Thyroid gland (tissue), 4 donors: ENCODE measurements around the gene DYNLT3. TPM values are rescaled to one million over a fixed set of nuclear protein-coding genes. Genes with fewer than 3 reads are reported as not detected.

Experiments used
- DNase-seq, 2 donors: peaks; one replicate each; pipeline ENCODE4 v3.0.0-alpha.2; 2019
- H3K27ac ChIP-seq, 3 donors: fragments of 200-600 bp; sonication (generic); 1 replicate in 2 of 3; 2 replicates in 1 of 3; pipeline ENCODE4 v1.5.1; 2016 to 2019; ENCODE audit warnings: mild to moderate bottlenecking in 1 of 3, moderate library complexity in 1 of 3
- H3K27me3 ChIP-seq: fragments of 200-600 bp; sonication (generic); one replicate; pipeline ENCODE4 v1.5.1; 2019
- H3K36me3 ChIP-seq, 2 donors: fragments of 200-600 bp; sonication (generic); one replicate each; pipeline ENCODE4 v1.5.1; 2016 to 2019
- H3K4me1 ChIP-seq, 2 donors: fragments of 200-600 bp; sonication (generic); one replicate each; pipeline ENCODE4 v1.5.1; 2017 to 2019
- H3K4me3 ChIP-seq, 3 donors: fragments of 200-600 bp; sonication (generic); replicated peaks in 1 of 3; 1 replicate in 2 of 3; 2 replicates in 1 of 3; pipeline ENCODE4 v1.5.1; 2016; ENCODE audit warnings: mild to moderate bottlenecking in 1 of 3
- H3K9me3 ChIP-seq: fragments of 200-600 bp; sonication (generic); one replicate; pipeline ENCODE4 v1.5.1; 2017
- POLR2A ChIP-seq, 2 donors: fragments of 450-650 bp; IDR thresholded peaks; one replicate each; pipeline ENCODE4 v1.6.1; 2017; ENCODE audit warnings: antibody characterized with exemption in 2 of 2, mild to moderate bottlenecking in 2 of 2, moderate library complexity in 1 of 2
- WGBS, 2 donors: methylation state at CpG; one replicate each; pipeline ENCODE4 v1.1.5; 2017; 5-methylcytosine and 5-hydroxymethylcytosine counted together
- intact Hi-C: fragments of 100-400 bp; cut with DNase I; formaldehyde crosslinking; loops from one replicate; pipeline ENCODE4 v1.15.1; 2023
- small RNA-seq: library from RNA; depleted of rRNA; stranded (forward); fragments of <200 nt; gene quantifications from one replicate; pipeline ENCODE3, GENCODE V24; 2016
- total RNA-seq, 4 donors: library from RNA; depleted of rRNA; stranded (reverse); fragments of >200 nt; gene quantifications; one replicate each; pipeline ENCODE4 v1.2.3, GENCODE V29; 2016
- TF ChIP-seq, protein P1 (sequence below), 6 experiments: fragments of 200-600 bp in 3 of 6; fragments of 450-650 bp in 3 of 6; sonication (generic) in 3 of 6; IDR thresholded peaks; one replicate each; pipeline ENCODE4 v1.5.1; 2016 to 2019; ENCODE audit warnings: antibody characterized with exemption in 6 of 6, mild to moderate bottlenecking in 2 of 6, inconsistent platforms in 1 of 6, moderate library complexity in 1 of 6

DYNLT3 gene
- total RNA-seq, 4 donors from 2014 or later, result 23.7 to 42.7 (median 32.5) TPM

DNA sequence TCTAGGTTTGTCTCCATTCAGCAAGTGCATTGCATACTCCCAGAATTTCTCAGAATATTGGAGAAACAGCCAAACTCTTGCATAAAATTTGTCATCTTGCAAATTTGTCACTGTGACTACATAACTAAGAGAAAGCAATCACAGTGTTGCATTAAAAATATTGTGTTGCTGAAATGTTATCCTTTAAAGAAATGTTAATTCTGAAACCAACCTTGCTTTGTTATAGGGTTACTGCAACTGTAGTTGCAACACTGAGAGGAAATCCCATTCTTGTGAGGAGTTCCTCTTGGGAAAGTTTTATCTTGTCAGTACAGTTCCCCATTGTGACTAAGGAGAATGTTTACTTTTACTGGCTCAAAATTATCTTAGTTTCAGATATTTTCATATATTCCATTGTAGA, 46.7 kb downstream of the DYNLT3 start:
- no peaks in the 10 kb centered on the region for H3K9me3 ChIP-seq
- no peak for DNase-seq
- TF ChIP-seq, protein P1, sequence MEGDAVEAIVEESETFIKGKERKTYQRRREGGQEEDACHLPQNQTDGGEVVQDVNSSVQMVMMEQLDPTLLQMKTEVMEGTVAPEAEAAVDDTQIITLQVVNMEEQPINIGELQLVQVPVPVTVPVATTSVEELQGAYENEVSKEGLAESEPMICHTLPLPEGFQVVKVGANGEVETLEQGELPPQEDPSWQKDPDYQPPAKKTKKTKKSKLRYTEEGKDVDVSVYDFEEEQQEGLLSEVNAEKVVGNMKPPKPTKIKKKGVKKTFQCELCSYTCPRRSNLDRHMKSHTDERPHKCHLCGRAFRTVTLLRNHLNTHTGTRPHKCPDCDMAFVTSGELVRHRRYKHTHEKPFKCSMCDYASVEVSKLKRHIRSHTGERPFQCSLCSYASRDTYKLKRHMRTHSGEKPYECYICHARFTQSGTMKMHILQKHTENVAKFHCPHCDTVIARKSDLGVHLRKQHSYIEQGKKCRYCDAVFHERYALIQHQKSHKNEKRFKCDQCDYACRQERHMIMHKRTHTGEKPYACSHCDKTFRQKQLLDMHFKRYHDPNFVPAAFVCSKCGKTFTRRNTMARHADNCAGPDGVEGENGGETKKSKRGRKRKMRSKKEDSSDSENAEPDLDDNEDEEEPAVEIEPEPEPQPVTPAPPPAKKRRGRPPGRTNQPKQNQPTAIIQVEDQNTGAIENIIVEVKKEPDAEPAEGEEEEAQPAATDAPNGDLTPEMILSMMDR (IDR thresholded peaks at IDR 0.05), result no peak
- no peak for TF ChIP-seq POLR2A (IDR thresholded peaks at IDR 0.05)
- no peak overlapping the region for H3K27ac ChIP-seq
- no peaks in the 10 kb centered on the region for H3K4me1 ChIP-seq
- H3K4me3 ChIP-seq, result no peak overlapping the region
- H3K27me3 ChIP-seq, result no peaks in the 10 kb centered on the region
- H3K36me3 ChIP-seq, result no peaks in the 10 kb centered on the region
- intact Hi-C loops, result no loop called here

DNA sequence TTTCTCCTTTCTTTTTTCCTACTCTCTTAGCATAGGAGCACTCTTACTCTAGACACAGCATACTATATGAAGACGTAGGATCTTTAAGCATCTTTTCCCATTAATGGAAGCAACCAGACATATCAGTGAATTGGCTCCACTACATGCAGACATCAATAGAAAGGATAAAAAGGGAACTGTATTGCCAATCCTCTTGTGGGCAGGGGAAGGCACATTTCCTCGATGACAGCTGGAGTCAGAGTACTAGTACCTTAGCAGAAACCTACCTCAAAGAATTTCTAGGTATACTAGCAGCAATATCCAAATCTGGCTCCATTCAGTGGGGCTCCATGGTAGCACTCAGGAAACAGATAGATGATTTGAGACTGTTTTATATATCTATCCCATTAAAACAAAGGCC, 47.4 kb downstream of the DYNLT3 start:
- WGBS, 2 donors, result 83 to 92% methylated on average over 2 of the region's 2 CpGs
- TF ChIP-seq POLR2A (IDR thresholded peaks at IDR 0.05), result no peak
- TF ChIP-seq, protein P1 (IDR thresholded peaks at IDR 0.05), result no peak
- Histone ChIP-seq H3K36me3 (no peaks in the 10 kb centered on the region), H3K4me3 (no peak overlapping the region), H3K27ac (no peak overlapping the region), H3K27me3 (no peaks in the 10 kb centered on the region), H3K9me3 (no peaks in the 10 kb centered on the region), H3K4me1 (no peaks in the 10 kb centered on the region)
- intact Hi-C loops, result no loop called here
- no peak for DNase-seq

DNA sequence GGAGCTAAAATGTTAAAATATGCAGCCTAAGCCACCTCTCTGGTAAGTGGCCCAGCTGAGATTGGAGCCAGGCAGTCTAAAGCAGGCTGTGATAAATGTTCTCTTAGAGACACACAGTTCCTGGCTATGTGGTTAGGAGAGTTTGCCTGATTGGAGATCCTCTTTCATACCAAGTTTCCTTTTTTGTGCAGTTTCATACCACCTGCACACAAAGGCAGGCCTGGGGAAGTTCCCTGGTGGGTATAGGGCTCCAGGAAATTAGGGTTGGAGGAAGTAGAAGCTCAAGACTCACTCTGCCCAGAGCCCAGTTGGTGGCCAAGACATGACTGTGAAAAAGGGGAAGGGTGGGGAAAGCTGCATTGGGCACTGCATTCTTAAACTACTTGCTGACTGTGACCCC, 50.6 kb downstream of the DYNLT3 start:
- Histone ChIP-seq H3K4me3 (no peak overlapping the region), H3K27ac (no peak overlapping the region), H3K27me3 (no peaks in the 10 kb centered on the region), H3K36me3 (no peaks in the 10 kb centered on the region), H3K9me3 (no peaks in the 10 kb centered on the region), H3K4me1 (no peaks in the 10 kb centered on the region)
- TF ChIP-seq POLR2A (IDR thresholded peaks at IDR 0.05), result no peak
- TF ChIP-seq, protein P1 (IDR thresholded peaks at IDR 0.05), result no peak
- no peak for DNase-seq
- intact Hi-C loops, result no loop called here

DNA sequence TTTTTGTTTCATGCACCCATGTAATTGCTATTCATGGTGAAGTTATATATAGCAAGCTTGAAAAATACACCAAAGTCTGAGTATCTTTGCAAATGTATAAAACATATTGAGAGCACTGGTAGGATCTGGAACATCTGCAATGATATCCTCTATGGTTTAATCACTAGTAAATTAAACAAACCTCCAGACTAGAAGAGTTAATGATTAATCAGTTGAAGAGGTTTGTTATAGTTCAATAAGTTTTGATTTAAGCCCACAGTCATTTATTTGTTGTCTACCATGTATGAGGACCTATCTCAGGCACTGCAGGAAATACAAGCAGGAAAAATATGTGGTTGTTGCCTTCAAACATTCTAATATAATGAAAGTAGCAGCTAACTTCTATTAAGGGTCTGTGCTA, 51.1 kb downstream of the DYNLT3 start:
- Histone ChIP-seq H3K4me1 (no peaks in the 10 kb centered on the region), H3K9me3 (no peaks in the 10 kb centered on the region), H3K27ac (no peak overlapping the region), H3K4me3 (no peak overlapping the region), H3K36me3 (no peaks in the 10 kb centered on the region), H3K27me3 (no peaks in the 10 kb centered on the region)
- no peak for DNase-seq
- intact Hi-C loops, result no loop called here
- no peak for TF ChIP-seq POLR2A (IDR thresholded peaks at IDR 0.05)
- TF ChIP-seq, protein P1 (IDR thresholded peaks at IDR 0.05), result no peak

Small RNAs within 50 kb of the gene (small RNA-seq; reads per million reads assigned to genes)
- not detected for gene RNU6-49P

Other genes with a start within 250 kb of the DYNLT3 start
- 1 to 10 TPM in 3 of 4 donors, under 1 TPM in 1; 0.40 to 3.5 (median 2.4) TPM for gene XK, start 161.8 kb downstream of the DYNLT3 start, total RNA-seq
- 10 to 100 TPM in 2 of 4 donors, 1 to 10 TPM in 2; 6.9 to 18.9 (median 10.9) TPM for gene CYBB, start 67.5 kb downstream of the DYNLT3 start, total RNA-seq
- gene SYTL5, start 159.0 kb upstream of the DYNLT3 start, total RNA-seq, result 1 to 10 TPM in 1 of 4 donors, under 1 TPM in 2, not detected in 1; 0.10 to 1.7 (median 0.11) TPM